GM12872 (cell line): ENCODE results near the gene THBS1.

Source experiments
- TF ChIP-seq, protein P1 (sequence below): IDR thresholded peaks from 3 replicates; pipeline ENCODE4 v1.5.1; 2011; ENCODE audit warnings: low read depth, mild to moderate bottlenecking, low read length, moderate library complexity; ENCODE audit not compliant: insufficient read depth

THBS1 gene

GRCh38 chr15:39594446-39595337 is 13.8 kb downstream of the THBS1 start:
- TF ChIP-seq, protein P1, sequence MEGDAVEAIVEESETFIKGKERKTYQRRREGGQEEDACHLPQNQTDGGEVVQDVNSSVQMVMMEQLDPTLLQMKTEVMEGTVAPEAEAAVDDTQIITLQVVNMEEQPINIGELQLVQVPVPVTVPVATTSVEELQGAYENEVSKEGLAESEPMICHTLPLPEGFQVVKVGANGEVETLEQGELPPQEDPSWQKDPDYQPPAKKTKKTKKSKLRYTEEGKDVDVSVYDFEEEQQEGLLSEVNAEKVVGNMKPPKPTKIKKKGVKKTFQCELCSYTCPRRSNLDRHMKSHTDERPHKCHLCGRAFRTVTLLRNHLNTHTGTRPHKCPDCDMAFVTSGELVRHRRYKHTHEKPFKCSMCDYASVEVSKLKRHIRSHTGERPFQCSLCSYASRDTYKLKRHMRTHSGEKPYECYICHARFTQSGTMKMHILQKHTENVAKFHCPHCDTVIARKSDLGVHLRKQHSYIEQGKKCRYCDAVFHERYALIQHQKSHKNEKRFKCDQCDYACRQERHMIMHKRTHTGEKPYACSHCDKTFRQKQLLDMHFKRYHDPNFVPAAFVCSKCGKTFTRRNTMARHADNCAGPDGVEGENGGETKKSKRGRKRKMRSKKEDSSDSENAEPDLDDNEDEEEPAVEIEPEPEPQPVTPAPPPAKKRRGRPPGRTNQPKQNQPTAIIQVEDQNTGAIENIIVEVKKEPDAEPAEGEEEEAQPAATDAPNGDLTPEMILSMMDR = no peak

GRCh38 chr15:39595338-39596221 is 14.7 kb downstream of the THBS1 start:
- TF ChIP-seq, protein P1 = no peak

- TF ChIP-seq, protein P1 = no peak
Observed at GRCh38 chr15:39596358-39597051, 15.6 kb downstream of the THBS1 start.

GRCh38 chr15:39597336-39597735 is 16.5 kb downstream of the THBS1 start:
- TF ChIP-seq, protein P1 = no peak

GRCh38 chr15:39597751-39598185 is 16.9 kb downstream of the THBS1 start:
- TF ChIP-seq, protein P1 = no peak

DNA sequence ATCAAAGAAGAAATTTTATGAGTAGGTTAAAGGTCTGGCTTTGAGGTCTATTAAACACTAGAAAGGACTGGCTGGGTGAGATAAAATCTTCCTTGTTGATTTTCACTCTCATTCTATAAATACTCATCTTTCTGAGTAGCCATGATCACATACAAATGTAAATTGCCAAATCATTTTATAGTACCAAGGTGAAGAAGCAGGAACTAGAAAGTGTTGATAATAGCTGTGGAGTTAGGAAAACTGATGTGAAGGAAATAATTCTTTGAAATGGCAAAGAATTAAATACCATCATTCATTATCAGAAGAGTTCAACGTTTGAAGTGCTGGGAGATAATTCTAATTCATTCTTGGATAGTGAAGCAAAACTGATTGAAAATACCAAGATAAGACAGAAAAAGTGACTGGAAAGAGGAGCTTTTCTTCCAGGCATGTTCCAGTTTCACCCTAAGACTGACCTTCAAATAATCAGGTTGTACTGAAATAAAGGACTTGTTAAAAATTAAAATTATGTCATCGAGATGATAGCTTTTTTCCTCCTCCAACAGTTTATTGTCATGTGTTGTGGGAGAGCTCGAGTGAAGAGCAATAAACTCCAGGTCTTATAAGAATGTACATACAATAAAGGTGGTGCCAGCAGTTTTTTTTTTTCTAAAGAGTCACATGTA is 17.4 kb downstream of the THBS1 start:
- TF ChIP-seq, protein P1 = no peak
